ENCODE measurements around the gene HRK. TPM values are rescaled to one million over a fixed set of nuclear protein-coding genes. Genes with fewer than 3 reads are reported as not detected.

The HRK gene
- total and polyA plus RNA-seq, 5 donors from 2014 or later = 0.25 TPM; not detected in 4

- Histone ChIP-seq H3K36me3 (ENCODE audit: control insufficient read depth, insufficient read depth, low read length) (no peaks in the 10 kb centered on the region), H3K4me3 (ENCODE audit: low read depth, low read length) (peak overlapping the region; percentile 59), H3K27me3 (ENCODE audit: control insufficient read depth, insufficient read depth, low read length) (no peaks in the 10 kb centered on the region), H3K27ac (ENCODE audit: insufficient read depth, low read length, poor library complexity, severe bottlenecking) (peak overlapping the region; percentile 53), H3K9me3 (ENCODE audit: control insufficient read depth in 2 of 2, low read length in 2 of 2) (no peaks in the 10 kb centered on the region), H3K4me1 (ENCODE audit: control insufficient read depth, insufficient read depth, low read length, poor library complexity, severe bottlenecking) (peaks cover 59% of the 10 kb centered on the region)
- Mint-ChIP-seq H3K36me3 (peaks cover 9% of the 10 kb centered on the region), H3K9me3 (peaks cover 0 to 1% (median 0%) of the 10 kb centered on the region in 7 donors), H3K27me3 (no peaks in the 10 kb centered on the region), H3K4me1 (peaks cover 42 to 89% (median 72%) of the 10 kb centered on the region in 4 donors), H3K27ac (peak overlapping the region; percentile 64 to 91 (median 66)), H3K4me3 (peak overlapping the region; percentile 4 to 71 (median 40))
- no peak for ATAC-seq (ENCODE audit: low read depth in 2 of 2)
- DNase-seq = peak in 2 of 3 donors; percentile 21 to 87
These were observed 41.1 kb upstream of the HRK start for GRCh38 chr12:116922194-116922897.

DNA sequence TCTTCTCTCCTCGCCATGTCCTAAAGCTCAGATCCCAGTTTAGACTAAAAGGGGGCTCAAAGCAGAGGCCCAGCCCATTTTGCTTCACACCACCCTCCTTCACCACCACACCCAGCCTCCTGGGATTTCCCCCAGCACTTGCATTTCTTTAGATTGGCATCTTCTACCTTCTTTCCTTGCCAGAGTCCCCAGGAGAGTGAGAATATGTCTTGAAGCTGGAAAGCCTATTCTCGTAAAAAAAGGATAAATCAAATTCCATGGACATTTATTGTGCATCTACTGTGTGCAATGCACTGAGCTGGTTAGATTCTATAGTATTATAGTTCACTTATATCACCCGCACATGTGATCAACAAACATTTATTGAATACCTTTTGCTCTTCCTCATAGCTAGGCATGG lies 39.7 kb upstream of the HRK start:
- H3K27me3 ChIP-seq (ENCODE audit: control insufficient read depth, insufficient read depth, low read length) = no peaks in the 10 kb centered on the region
- no peak for DNase-seq
- peak overlapping the region; percentile 13 for H3K4me3 ChIP-seq (ENCODE audit: low read depth, low read length)
- H3K9me3 ChIP-seq (ENCODE audit: control insufficient read depth in 2 of 2, low read length in 2 of 2) = no peaks in the 10 kb centered on the region
- peaks cover 0 to 1% (median 0%) of the 10 kb centered on the region in 7 donors for H3K9me3 Mint-ChIP-seq
- no peak overlapping the region for H3K27ac ChIP-seq (ENCODE audit: insufficient read depth, low read length, poor library complexity, severe bottlenecking)
- H3K4me3 Mint-ChIP-seq = peak overlapping the region in 2 of 4 donors; percentile 31 to 54
- ATAC-seq (ENCODE audit: low read depth in 2 of 2) = no peak
- H3K36me3 ChIP-seq (ENCODE audit: control insufficient read depth, insufficient read depth, low read length) = no peaks in the 10 kb centered on the region
- peaks cover 14% of the 10 kb centered on the region for H3K36me3 Mint-ChIP-seq
- peaks cover 67% of the 10 kb centered on the region for H3K4me1 ChIP-seq (ENCODE audit: control insufficient read depth, insufficient read depth, low read length, poor library complexity, severe bottlenecking)
- H3K27ac Mint-ChIP-seq = peak overlapping the region; percentile 16 to 83 (median 18)
- peaks cover 49 to 89% (median 71%) of the 10 kb centered on the region in 4 donors for H3K4me1 Mint-ChIP-seq
- no peaks in the 10 kb centered on the region for H3K27me3 Mint-ChIP-seq

- peaks cover 60% of the 10 kb centered on the region for H3K4me1 ChIP-seq (ENCODE audit: control insufficient read depth, insufficient read depth, low read length, poor library complexity, severe bottlenecking)
- H3K4me3 ChIP-seq (ENCODE audit: low read depth, low read length) = no peak overlapping the region
- no peaks in the 10 kb centered on the region for H3K27me3 Mint-ChIP-seq
- H3K36me3 Mint-ChIP-seq = peaks cover 22% of the 10 kb centered on the region
- H3K36me3 ChIP-seq (ENCODE audit: control insufficient read depth, insufficient read depth, low read length) = no peaks in the 10 kb centered on the region
- ATAC-seq (ENCODE audit: low read depth in 2 of 2) = no peak
- no peaks in the 10 kb centered on the region for H3K27me3 ChIP-seq (ENCODE audit: control insufficient read depth, insufficient read depth, low read length)
- peak overlapping the region in 2 of 3 donors; percentile 16 to 31 for H3K27ac Mint-ChIP-seq
- no peaks in the 10 kb centered on the region for H3K9me3 ChIP-seq (ENCODE audit: control insufficient read depth in 2 of 2, low read length in 2 of 2)
- peaks cover 0 to 1% (median 0%) of the 10 kb centered on the region in 7 donors for H3K9me3 Mint-ChIP-seq
- H3K27ac ChIP-seq (ENCODE audit: insufficient read depth, low read length, poor library complexity, severe bottlenecking) = no peak overlapping the region
- H3K4me3 Mint-ChIP-seq = peak overlapping the region in 2 of 4 donors; percentile 31 to 38
- DNase-seq = no peak
- H3K4me1 Mint-ChIP-seq = peaks cover 50 to 88% (median 70%) of the 10 kb centered on the region in 4 donors
These were observed 38.7 kb upstream of the HRK start for GRCh38 chr12:116919706-116920485.

GRCh38 chr12:116919247-116919661 lies 38.0 kb upstream of the HRK start:
- H3K27me3 Mint-ChIP-seq = no peaks in the 10 kb centered on the region
- H3K4me3 Mint-ChIP-seq = peak overlapping the region in 1 of 4 donors; percentile 55
- no peak overlapping the region for H3K4me3 ChIP-seq (ENCODE audit: low read depth, low read length)
- H3K36me3 Mint-ChIP-seq = peaks cover 23% of the 10 kb centered on the region
- no peak overlapping the region for H3K27ac Mint-ChIP-seq
- no peaks in the 10 kb centered on the region for H3K27me3 ChIP-seq (ENCODE audit: control insufficient read depth, insufficient read depth, low read length)
- peaks cover 0 to 1% (median 0%) of the 10 kb centered on the region in 7 donors for H3K9me3 Mint-ChIP-seq
- H3K36me3 ChIP-seq (ENCODE audit: control insufficient read depth, insufficient read depth, low read length) = no peaks in the 10 kb centered on the region
- no peaks in the 10 kb centered on the region for H3K9me3 ChIP-seq (ENCODE audit: control insufficient read depth in 2 of 2, low read length in 2 of 2)
- H3K4me1 ChIP-seq (ENCODE audit: control insufficient read depth, insufficient read depth, low read length, poor library complexity, severe bottlenecking) = peaks cover 54% of the 10 kb centered on the region
- DNase-seq = no peak
- no peak for ATAC-seq (ENCODE audit: low read depth in 2 of 2)
- H3K4me1 Mint-ChIP-seq = peaks cover 45 to 84% (median 66%) of the 10 kb centered on the region in 4 donors
- no peak overlapping the region for H3K27ac ChIP-seq (ENCODE audit: insufficient read depth, low read length, poor library complexity, severe bottlenecking)

DNA sequence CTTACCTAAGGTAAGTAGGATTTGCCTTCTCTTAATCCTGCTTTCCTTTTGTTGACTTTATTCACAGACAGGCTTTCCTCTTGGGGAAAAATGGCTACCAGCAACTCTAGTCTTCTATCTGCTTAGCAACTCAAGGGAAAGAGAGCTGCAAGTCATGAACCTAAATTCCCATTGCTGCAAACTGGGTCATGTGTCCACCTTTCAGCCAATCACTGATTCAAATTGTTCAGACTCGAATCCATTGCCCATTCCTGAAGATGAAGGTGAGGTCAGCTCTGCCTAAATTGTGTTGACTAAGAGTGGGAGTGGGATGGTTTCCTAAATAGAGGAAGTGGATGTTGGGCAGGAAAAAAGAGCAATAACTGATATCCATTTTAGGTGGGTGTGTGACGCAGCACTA lies 37.2 kb upstream of the HRK start:
- Mint-ChIP-seq H3K9me3 (peaks cover 0 to 1% (median 0%) of the 10 kb centered on the region in 7 donors), H3K27ac (peak overlapping the region in 1 of 3 donors; percentile 65), H3K36me3 (peaks cover 27% of the 10 kb centered on the region), H3K4me3 (peak overlapping the region in 1 of 4 donors; percentile 55), H3K27me3 (no peaks in the 10 kb centered on the region), H3K4me1 (peaks cover 43 to 81% (median 61%) of the 10 kb centered on the region in 4 donors)
- no peak for ATAC-seq (ENCODE audit: low read depth in 2 of 2)
- no peak for DNase-seq
- peaks cover 47% of the 10 kb centered on the region for H3K4me1 ChIP-seq (ENCODE audit: control insufficient read depth, insufficient read depth, low read length, poor library complexity, severe bottlenecking)
- no peak overlapping the region for H3K4me3 ChIP-seq (ENCODE audit: low read depth, low read length)
- no peaks in the 10 kb centered on the region for H3K36me3 ChIP-seq (ENCODE audit: control insufficient read depth, insufficient read depth, low read length)
- H3K27ac ChIP-seq (ENCODE audit: insufficient read depth, low read length, poor library complexity, severe bottlenecking) = no peak overlapping the region
- H3K27me3 ChIP-seq (ENCODE audit: control insufficient read depth, insufficient read depth, low read length) = no peaks in the 10 kb centered on the region
- H3K9me3 ChIP-seq (ENCODE audit: control insufficient read depth in 2 of 2, low read length in 2 of 2) = no peaks in the 10 kb centered on the region

DNA sequence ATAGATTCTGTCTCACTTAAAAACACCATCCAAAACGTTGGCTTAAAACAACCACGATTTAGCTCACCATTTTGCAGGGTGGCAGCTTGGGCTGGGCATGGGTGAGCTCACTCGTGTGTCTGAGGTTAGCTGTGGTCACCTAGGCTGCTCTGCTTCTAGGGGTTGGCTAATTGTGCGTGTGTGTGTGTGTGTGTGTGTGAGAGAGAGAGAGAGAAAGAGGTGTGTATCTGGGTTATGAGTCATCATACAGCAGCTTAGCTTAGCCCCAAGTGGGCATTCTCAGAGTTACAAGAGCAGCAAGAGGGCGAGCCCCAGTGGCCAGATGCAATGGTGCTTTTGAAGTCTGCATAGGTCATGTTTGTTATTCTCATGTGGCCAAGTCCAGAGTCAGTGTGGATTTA lies 35.5 kb upstream of the HRK start:
- DNase-seq (peak in 2 of 3 donors; percentile 31 to 68), ATAC-seq (ENCODE audit: low read depth in 2 of 2) (peak; percentile 82 to 88)
- peaks cover 28% of the 10 kb centered on the region for H3K36me3 Mint-ChIP-seq
- Histone ChIP-seq H3K4me1 (ENCODE audit: control insufficient read depth, insufficient read depth, low read length, poor library complexity, severe bottlenecking) (peaks cover 45% of the 10 kb centered on the region), H3K4me3 (ENCODE audit: low read depth, low read length) (no peak overlapping the region), H3K36me3 (ENCODE audit: control insufficient read depth, insufficient read depth, low read length) (no peaks in the 10 kb centered on the region), H3K27ac (ENCODE audit: insufficient read depth, low read length, poor library complexity, severe bottlenecking) (no peak overlapping the region), H3K27me3 (ENCODE audit: control insufficient read depth, insufficient read depth, low read length) (no peaks in the 10 kb centered on the region), H3K9me3 (ENCODE audit: control insufficient read depth in 2 of 2, low read length in 2 of 2) (no peaks in the 10 kb centered on the region)
- H3K27ac Mint-ChIP-seq = peak overlapping the region in 1 of 3 donors; percentile 32
- peaks cover 0 to 1% (median 0%) of the 10 kb centered on the region in 7 donors for H3K9me3 Mint-ChIP-seq
- no peaks in the 10 kb centered on the region for H3K27me3 Mint-ChIP-seq
- H3K4me3 Mint-ChIP-seq = peak overlapping the region; percentile 7 to 85 (median 67)
- H3K4me1 Mint-ChIP-seq = peaks cover 42 to 84% (median 63%) of the 10 kb centered on the region in 4 donors

GRCh38 chr12:116916122-116916521 lies 34.9 kb upstream of the HRK start:
- H3K9me3 Mint-ChIP-seq = peaks cover 0 to 1% (median 0%) of the 10 kb centered on the region in 7 donors
- Histone ChIP-seq H3K4me1 (ENCODE audit: control insufficient read depth, insufficient read depth, low read length, poor library complexity, severe bottlenecking) (peaks cover 44% of the 10 kb centered on the region), H3K36me3 (ENCODE audit: control insufficient read depth, insufficient read depth, low read length) (no peaks in the 10 kb centered on the region), H3K27me3 (ENCODE audit: control insufficient read depth, insufficient read depth, low read length) (no peaks in the 10 kb centered on the region), H3K4me3 (ENCODE audit: low read depth, low read length) (no peak overlapping the region), H3K9me3 (ENCODE audit: control insufficient read depth in 2 of 2, low read length in 2 of 2) (no peaks in the 10 kb centered on the region), H3K27ac (ENCODE audit: insufficient read depth, low read length, poor library complexity, severe bottlenecking) (no peak overlapping the region)
- no peaks in the 10 kb centered on the region for H3K27me3 Mint-ChIP-seq
- H3K36me3 Mint-ChIP-seq = peaks cover 28% of the 10 kb centered on the region
- H3K27ac Mint-ChIP-seq = peak overlapping the region in 1 of 3 donors; percentile 3
- H3K4me1 Mint-ChIP-seq = peaks cover 40 to 83% (median 63%) of the 10 kb centered on the region in 4 donors
- DNase-seq = no peak
- H3K4me3 Mint-ChIP-seq = peak overlapping the region in 1 of 4 donors; percentile 75
- no peak for ATAC-seq (ENCODE audit: low read depth in 2 of 2)

Measured in CD4-positive, CD25-positive, alpha-beta regulatory T cell (primary cell).